NCI-H1694 treated with DMSO at 0.1 percent for 48 hours (cell line): Measurements from ENCODE around the gene ARMCX6.
A peak's percentile ranks its signal among the peaks of the same experiment; 100 is the strongest.
"Not testable (repeated sequence)": the region's sequence is repeated elsewhere in the genome, so short reads cannot be mapped to it uniquely, and the experiment has no call there.

Source experiments
- DNase-seq: peaks from one replicate; lab custom pipeline; 2025; lab: John Stamatoyannopoulos, UW

ARMCX6 gene

DNA sequence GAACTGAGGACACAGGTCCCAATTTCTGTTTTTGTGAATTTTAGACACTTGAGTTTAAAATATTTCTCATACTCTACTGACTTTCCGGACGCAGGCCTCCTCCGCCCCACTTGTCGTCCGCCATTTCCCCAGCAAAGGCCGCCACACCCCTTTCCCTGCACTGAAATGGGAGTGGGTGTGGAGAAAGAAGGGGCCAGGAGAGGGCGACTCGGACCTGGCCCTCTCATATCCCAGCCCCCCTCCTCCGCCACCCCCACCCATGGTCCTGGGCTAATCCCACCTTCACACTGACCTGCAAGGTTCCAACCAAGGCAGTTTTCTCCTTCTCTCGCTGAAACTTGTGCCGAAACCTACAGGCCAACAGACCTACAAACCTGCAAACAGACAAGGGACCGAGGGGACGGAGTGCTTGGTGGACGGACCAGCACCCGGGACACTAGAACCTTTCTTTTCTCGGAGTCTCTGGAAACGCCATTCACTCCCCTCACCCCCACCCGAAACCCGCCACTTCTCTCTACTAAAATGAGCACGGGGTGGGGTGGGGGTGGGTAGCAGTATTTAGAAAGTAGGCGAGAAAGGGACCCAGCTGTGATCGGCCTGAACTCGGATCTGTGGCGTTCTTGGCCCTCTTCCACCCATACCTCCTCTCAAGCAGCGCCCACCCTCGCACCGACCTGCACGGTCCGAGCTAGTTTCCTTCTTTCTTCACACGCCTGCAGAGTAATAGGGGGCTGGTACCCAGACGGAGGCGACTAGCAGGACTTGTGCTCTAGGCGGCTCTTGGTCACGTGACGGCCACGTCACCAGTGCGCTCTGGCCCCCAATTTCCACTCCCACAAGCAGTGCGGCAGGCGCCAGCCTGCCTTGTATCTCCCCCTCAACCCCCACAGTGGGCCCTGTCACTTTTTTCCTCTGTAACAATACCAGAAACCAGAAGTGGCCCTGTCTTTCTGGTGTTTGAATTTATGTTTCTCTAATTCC is at the start of gene ARMCX6:
TSS of gene ARMCX6 (minus strand) at position 790 of the 981 bp plus-strand sequence. CDS start 1,380 bp downstream, outside the sequence.
- peak; percentile 71 for DNase-seq

DNA sequence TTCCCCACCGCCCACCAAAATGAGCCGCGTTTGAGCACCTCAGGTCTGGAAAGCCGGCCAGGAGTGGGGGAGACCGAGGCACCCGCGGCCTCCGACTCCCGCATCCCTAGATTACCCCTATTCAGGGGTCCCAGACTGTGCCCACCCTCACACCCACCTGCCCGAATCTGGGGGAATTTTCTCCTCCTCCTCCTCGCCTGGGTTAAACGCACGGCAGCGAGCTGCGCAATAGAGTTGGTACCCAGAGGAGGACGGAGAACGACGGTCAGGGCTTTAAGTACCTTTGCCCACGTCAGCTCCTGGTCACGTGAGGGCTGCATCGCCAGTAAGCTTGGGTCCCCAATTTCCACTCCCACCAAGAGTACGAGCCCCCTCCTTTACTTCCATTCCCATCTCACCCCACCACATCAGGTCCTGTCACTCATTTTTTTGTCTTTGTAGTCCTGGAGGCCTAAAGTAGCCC is 41.8 kb upstream of the ARMCX6 start, which contains the start of gene ARMCX2:
TSS of gene ARMCX2 (minus strand) at position 250 of the 463 bp plus-strand sequence. CDS start 2,262 bp downstream, outside the sequence.
- peak; percentile 0 for DNase-seq

DNA sequence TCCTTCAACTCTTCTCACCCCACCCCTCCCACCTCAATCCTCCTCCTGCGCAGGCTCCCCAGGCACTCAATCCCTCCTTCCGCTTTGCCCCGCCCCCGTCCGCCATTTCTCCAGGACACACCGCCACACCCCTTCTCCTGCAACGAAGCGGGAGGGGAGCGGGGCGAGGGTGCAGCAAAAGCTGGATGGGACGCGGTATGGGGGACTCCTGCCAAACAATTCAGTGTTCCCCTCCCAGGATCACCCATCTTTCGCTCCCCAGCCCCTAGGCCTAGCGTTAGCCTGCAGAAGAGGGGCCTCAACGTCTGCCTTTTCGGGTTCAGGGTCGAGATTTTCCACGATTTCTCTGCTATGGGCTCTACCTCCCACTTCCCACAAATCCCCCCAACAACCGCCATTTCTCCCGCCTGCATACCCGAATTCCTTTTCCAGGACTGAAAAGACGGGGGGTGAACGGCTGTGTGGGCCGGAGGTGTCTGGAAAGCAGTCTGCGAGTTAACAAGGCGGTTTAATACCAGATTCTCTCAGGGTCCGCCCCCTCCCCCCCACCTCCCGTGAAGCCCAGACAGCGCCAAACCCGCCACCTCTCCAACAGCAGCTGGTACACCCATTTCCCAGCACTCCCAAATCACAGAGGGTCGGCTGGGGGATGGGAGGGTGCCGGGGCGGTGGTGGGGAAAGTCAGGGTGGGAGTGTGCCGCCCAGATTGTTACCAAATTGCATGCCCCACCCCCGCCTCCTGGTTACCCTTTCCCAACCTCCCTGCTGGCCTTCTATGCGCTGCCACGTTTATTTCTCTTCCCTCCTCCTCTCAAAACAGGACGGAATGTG is 41.1 kb upstream of the ARMCX6 start:
- DNase-seq: peak; percentile 9

DNA sequence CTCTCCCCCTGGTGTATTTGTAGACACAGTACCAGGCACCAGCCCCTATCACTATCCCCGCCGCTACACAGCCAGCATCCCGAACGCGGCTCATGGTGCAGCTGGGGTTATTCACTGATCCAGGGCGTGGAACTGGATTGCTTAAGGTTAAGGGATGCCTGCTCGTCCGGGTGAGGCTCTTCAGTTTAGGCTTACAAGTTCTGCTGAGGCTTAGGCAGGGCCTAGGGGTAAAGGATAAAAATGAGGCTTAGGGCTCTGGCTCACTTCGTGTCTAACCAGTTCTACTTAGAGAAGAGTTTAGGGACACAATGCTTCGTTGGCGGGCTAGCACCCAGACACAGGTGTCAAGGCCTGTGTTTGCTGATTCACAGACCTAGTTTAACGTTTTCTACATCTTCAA is 39.7 kb upstream of the ARMCX6 start:
- DNase-seq: no peak

GRCh38 chrX:101656817-101657216 is 39.0 kb upstream of the ARMCX6 start:
- no peak for DNase-seq

DNA sequence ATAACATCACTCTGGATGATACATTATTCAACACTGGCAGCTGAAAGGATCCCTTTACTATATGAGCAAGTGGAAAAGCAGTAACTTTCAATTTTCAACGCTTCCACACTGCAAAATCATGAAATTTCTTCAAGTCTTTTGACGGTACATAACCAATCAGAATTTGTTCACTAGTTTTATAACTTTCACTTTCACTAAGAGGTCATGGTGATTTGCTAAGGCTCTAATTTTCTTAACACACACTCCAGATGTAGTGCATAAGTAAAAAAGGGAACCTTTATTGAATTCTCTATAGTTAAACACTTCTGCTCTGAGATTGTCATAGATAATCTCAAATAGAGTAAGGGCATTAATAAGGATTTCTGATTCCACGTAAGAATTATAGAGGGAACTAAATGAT is 37.7 kb upstream of the ARMCX6 start:
- no peak for DNase-seq

DNA sequence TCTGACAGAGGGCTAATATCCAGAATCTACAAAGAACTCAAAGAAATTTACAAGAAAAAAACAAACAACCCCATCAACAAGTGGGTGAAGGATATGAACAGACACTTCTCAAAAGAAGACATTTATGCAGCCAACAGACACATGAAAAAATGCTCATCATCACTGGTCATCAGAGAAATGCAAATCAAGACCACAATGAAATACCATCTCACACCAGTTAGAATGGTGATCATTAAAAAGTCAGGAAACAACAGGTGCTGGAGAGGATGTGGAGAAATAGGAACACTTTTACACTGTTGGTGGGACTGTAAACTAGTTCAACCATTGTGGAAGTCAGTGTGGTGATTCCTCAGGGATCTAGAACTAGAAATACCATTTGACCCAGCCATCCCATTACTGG is 29.9 kb upstream of the ARMCX6 start:
- not testable (repeated sequence) for DNase-seq

- DNase-seq: no peak
Measured at GRCh38 chrX:101642093-101642492, 24.3 kb upstream of the ARMCX6 start.

DNA sequence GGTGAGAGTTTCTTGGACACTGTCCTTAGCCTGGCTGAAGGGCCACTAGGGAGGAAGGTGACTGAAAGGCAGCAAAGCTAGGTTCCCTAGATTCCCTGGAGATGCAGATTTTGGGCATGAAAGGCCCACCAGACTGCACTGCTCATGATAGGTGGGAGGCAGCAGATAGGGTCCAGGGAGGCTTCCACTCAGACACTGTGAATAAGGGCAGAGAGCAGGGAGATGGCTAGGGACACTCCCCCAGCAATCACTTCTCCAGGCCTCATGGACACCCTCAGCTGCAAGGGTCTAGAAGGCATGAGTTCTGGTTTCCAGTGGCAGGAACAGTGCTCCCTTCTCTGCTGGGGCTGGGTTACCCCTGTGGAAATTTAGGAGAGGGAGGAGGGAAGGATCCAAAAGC is 21.8 kb upstream of the ARMCX6 start:
- DNase-seq: no peak

DNA sequence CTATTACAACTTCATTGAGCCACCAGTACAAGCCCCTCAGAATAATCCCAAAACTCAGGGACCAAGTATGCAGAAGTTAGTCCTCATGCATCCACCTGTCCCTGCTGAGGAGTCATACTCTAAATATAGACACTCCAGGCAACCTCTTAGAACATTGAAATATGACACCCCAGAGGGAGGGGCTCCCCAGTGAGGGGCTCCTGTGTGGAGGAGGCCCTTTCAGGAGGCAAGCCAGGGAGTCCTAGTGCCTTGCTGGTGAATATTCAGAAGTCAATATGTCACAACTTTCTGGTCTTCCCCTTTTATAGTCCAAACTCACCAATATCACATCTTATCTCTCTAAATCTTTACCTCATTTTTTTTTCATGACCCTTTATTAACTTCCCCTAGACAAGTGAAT is 1.6 kb upstream of the ARMCX6 start:
- DNase-seq: no peak

- no peak for DNase-seq
Measured at GRCh38 chrX:101605728-101606127, 12.1 kb downstream of the ARMCX6 start.

DNA sequence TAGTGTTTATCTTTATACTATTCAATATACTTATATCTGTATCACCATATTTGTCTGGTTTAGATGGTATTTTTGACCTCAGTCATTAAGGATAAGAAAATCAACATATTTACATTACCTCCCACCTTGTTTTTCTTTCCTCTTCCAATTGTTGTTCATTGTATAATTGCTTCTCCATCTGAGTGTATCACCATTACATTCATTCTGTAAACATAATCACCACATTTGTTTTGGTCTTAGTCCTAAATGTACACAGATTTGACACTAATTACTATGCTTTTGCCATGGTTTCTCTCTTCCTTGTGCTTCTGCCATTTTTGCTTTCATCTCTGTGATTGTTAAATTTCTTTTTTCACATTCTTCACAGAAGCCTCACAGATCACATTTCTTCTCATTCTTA is 12.7 kb downstream of the ARMCX6 start:
- no peak for DNase-seq

- DNase-seq: no peak
Measured at GRCh38 chrX:101602077-101602476, 15.7 kb downstream of the ARMCX6 start.

DNA sequence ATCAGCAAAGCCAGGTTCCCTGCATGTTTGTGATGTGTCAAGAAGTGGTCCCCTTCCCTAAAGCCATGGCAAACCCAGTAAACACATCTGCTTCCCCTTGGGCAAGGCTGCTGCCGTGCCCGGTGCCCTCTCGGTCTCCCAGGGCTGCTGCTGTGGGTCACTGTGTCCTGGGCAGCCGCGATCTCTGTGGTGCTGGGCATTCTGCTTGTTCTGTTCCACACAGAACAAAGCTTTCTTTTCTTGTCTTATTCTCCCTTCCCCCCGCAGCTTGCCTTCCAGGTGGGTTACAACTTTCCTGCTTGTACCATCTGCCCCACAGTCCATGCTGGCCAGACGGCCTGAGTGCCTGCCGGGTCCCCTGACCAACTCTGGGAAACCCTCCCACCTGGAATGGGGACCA is 18.2 kb downstream of the ARMCX6 start:
- not testable (repeated sequence) for DNase-seq

DNA sequence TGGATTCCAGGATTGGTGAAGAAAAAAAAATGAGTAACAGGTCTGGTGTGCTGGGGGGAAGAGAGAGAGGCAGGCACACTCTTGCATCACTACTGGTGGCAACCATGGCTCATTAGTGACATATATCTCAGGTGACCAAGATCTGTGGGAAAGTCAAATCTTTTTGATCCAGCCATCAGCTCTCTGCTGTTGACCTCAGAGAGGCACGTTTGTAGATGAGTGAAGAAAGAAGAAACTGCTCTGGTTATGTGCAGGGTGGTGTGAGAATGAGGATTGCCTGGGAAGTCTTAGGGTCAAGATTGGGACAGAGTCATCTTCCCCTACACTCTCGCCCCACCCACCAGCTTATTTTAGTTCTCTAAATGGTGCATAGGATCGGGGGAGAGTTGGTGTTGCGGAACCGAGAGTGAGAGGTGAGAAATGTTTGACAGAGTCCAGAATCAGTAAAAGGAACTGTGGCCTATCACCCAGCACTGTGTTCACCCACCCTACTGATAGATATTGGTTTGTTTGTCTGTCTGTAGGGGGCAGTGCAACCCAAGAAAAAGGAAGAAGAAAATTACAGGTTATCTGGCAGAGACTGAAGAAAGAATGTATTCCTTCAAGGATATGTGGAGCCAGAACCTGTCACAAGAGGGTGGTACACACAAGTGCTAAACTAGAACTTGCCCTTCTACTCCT is 21.9 kb downstream of the ARMCX6 start:
- peak; percentile 16 for DNase-seq
